GF-D8 (cell line): ENCODE data around the gene PRKCQ.

Source experiments
- DNase-seq: peaks from one replicate; lab custom pipeline; 2025; lab: John Stamatoyannopoulos, UW

PRKCQ gene

DNA sequence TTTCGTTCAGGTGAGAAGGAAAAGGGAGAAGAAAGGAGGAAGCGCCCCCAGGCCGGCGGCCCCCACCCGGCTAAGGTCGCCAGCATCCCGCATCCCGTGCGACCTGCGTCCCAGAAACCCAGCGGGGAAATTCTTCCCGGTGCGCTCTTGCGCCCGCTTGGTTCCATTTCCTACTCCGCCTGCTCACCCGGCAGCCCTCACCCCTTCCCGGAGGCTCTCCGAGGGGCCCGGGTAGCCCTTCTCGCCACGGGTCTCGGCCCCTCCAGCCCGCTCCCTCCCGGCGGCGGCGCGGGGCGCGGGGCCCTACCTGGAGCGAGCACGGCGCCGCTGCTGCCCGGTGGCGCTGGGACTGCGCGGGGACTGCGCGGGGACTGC lies at the start of gene PRKCQ:
TSS of gene PRKCQ (minus strand) at position 373 of the 375 bp plus-strand sequence. CDS start 65,141 bp downstream, outside the sequence.
- no peak for DNase-seq

DNA sequence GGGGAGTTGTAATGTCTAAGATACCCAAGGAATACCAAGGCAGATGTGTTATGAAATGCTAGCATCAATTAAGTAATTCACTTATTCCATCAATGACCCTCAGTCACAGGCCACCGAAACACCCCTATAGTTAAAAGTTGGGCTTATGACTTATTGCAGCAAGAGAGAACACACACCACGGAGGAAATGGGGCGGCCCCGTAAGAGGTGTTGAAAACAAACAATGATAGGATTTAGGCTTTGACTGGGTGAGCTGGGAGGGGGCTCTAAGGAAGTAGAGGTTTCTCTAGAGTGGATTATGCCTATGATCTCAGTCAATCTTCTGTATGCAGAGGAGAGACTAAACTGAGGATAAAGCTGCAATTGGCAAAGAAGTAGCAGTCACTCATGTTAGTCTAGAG lies 45.4 kb upstream of the PRKCQ start:
- no peak for DNase-seq

GRCh38 chr10:6624392-6624791 lies 44.3 kb upstream of the PRKCQ start:
- DNase-seq, result no peak

DNA sequence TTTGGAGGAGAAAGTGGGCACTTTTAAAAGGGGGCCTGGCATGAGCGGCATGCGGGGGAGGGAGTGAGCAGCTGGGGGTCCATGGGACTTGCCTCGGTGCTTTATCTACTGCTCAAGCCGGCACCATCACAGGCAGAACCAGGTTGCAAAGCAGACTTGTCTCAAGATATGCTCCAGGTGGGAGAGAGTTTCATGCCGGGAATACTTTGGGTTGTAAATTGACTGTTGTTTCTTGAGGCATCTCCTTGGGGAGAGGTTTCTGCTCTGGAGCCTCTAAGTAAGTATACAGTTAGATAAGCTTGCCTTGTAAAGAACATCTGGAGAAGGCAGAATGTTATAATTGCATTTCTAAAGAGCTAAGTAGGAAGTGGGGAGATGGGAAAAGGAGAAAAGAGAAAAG lies 42.8 kb upstream of the PRKCQ start:
- no peak for DNase-seq

DNA sequence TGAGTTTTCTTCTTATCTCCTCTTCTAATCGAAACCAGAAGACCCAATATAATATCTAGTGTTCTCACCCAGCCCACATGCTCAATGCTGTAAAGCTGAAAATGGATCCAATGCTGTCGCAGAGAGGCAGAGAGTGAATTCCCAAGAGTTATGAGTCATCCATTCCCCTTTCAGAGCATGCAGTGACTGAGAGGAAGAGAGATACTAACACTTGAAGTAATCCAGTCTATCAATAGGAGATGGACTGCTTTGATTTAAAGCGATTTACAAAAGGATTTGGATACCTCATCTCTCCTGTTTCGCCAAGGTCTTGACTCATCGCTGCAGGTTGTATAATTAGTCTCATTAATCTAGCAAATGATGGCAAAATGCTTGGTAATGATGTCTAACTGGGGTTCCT lies 41.5 kb upstream of the PRKCQ start:
- no peak for DNase-seq

GRCh38 chr10:6619660-6620059 lies 39.6 kb upstream of the PRKCQ start:
- no peak for DNase-seq

DNA sequence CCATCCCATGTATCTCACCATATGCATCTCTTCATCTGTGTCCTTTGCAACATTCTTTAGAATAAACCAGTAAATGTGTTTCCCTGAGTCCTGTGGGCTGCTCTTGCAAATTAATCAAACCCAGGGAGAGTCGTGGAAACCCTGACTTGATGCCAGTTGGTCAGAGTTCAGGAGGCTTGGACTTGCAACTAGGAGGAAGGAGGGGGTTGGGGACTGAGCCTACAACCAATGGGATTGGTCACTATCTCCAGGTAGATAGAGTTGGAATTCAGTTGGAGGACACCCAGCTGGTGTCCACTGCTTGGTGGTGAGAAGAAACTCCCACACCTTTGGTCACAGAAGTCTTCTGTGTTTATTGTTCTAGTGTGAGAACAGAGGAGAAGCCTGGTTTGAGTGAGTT lies 38.3 kb upstream of the PRKCQ start:
- DNase-seq, result no peak

- DNase-seq, result no peak
These were observed 37.4 kb upstream of the PRKCQ start for GRCh38 chr10:6617309-6618076.

DNA sequence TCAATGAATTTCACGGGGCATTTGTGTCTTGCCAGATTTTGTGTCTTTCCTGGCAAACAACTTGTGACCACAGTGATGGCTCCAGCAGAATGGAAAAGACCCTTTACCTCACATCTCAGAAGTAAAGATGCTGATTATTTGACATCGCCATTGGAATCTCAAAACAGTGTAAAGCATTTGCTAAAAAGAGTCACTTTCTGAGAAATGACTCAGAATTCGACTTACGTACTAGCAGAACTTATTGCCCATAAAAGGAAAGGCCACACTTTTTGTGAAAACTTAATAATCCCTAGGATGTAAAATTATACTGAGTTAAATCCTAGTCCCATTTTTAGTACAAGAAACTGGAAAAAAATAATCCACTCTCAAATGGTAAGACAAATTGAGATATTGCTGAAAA lies 35.9 kb upstream of the PRKCQ start:
- DNase-seq, result no peak

DNA sequence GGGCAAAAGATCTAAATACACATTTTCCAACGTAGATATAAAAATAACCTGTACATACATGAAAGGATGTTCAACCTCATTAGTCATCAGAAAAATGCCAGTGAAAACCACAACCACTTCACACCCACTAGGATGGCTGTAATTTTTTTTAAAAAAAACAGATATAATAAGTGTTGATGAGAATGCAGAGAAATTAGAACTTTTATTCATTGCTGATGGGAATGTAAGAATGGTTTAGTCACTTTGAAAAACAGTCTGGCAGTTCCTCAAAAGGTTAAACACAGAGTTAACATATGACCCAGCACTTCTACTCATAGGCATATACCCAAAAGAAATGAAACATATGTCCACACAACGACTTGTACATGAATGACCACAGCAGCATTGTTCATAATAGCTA lies 32.3 kb upstream of the PRKCQ start:
- DNase-seq, result no peak

DNA sequence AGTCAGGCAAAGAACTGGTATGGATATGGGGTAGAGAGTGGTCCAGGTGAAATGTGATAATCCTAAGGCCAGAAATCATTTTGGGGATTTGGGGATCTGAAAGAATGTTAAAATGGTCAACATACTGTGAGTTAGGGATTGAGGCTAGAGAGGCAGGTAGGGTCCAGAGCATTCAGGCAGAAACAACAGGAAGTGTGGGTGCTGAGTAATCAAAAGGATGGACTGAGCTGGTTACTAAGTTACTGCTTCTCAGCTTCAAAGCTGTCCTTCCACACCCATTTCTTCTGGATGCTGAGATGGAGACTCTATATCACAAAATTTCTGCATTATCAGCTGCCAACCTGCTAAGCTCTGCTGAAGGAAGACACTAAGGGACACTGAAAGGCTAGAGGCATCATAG lies 30.6 kb upstream of the PRKCQ start:
- DNase-seq, result no peak

GRCh38 chr10:6609625-6610024 lies 29.5 kb upstream of the PRKCQ start:
- DNase-seq, result no peak

DNA sequence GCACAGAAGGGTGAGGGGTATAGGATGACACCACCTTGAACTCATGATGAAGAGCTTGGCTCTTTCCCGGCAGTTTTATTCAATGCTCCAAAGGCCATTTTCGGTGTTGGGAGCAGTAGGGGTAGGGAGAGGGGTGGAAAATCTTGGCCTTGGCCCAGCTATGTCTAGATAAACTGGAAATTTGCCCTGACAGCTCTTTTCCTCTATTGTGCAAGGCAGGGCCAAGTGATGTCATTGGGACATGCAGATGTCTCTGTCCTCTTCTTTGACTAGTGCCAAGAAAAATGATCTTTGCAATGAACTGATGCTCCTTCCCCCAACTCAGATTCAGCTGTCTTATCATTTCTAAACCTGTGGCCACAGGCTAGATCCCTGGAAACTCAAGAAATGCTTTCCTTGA lies 27.7 kb upstream of the PRKCQ start:
- no peak for DNase-seq

DNA sequence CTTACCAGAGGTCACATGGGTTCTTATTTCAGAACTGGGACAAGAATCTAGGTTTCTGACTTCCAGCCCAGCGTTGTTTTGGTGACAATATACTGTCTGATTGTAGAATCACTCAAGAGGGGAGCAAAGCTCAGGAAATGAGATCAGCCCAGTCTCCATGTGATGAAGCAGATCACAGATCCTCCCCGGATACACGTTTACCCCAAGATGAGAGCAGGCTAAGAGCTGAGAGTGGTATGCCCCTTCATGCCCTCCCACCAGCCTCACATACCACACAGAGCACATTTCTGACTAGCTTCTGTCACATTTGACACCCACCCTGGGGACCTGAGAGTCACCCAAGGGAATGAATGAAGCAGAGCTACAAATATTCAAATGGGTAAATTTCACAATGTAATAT lies 27.1 kb upstream of the PRKCQ start:
- DNase-seq, result no peak

DNA sequence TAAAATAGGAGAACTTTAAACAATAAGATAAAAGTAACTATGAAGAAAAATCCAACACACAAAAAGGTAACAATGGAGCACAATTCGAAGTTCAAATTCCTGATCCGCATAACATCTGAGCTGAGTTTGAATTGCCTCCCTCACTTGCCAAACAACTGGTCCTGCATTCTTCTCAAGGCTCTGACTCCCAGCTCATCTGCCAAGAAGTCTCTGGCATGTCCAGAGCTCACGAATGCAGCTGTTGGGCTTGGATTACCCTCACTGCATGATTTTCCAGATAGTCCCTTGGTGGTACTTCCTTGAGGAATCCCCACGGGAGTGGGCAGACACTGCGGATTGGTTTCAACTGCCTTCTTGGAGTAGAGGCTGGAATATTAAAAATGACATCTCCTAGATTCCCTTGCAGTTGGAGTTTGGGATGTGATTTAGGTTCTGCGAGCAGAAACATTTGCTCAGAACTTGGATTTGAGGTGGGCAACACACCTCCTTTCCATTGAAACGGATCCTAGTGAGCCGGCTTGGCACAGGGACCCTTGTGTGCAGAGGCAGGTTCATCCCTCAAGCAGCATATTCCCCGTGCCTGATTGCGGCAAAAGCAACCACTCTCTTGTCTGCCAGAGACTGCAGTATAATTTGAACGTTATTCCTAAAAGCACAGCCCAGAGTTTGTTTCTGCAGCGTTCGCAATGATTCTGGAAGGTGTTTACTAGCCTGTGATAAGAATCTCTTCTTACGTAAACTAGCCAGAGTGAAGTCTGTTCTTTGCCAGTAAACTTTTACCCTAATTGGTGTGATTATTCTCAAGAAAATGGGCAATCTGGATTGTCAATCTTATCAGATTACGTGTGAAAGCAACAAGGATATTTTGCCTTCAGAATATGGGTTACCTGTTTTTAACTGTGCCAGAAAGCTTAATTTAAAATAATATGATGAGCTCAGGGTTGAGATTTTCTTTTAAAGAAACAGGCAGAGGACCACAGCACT lies 23.4 kb upstream of the PRKCQ start:
- DNase-seq, result no peak

- DNase-seq, result no peak
These were observed 22.6 kb upstream of the PRKCQ start for GRCh38 chr10:6602700-6603084.

DNA sequence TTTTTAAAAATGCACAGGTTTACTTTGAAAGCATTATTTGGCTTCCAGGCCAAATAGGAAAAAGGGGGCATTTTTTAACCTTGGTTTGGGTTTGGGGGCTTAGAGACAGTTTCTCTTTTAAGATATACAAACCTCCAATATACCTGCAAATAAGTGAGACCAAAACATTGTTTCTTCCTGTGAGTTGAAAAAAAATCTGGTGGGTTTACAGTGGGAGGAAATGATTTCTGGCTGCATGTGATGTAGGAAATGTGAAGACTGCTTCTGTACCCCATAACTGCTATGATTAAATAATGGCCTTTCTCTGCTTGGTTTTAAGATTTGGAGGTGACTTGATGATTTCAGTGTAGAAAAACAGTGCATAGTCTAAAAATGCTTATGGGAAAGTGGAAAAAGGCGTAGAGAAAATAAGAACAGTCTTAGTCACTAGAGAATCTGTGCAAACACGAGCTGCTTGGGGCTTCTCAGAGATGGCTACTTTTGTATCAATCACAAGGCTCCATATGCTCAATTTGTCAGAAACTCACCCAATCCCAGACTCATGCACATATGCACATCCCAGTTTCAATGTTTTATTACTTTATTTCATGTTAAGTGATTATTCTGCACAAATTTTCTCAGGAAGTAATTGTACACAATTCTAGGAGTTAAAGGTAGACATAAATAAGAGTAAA lies 22.1 kb upstream of the PRKCQ start:
- DNase-seq, result no peak

DNA sequence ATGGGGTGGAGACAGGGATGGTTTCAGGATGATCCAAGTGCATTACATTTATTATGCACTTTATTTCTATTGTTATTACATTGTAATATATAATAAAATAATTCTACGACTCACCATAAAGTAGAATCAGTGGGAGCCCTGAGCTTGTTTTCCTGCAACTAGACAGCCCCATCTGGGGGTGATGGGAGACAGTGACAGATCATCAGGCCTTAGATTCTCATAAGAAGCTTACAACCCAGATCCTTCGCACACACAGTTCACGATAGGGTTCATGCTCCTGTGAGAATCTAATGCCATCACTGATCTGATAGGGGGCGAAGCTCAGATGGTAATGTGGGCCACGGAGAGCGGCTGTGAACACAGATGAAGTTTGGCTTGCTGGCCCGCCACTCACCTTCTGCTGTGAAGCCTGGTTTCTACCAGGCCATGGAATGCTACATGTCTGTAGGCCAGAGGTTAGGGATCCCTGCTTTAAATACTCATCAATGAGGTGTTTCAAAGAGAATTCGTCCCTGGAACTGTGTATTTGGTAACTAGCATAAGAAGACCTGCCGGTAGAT lies 21.2 kb upstream of the PRKCQ start:
- no peak for DNase-seq

GRCh38 chr10:6600224-6600987 lies 20.3 kb upstream of the PRKCQ start:
- DNase-seq, result no peak

GRCh38 chr10:6598679-6599078 lies 18.6 kb upstream of the PRKCQ start:
- no peak for DNase-seq

DNA sequence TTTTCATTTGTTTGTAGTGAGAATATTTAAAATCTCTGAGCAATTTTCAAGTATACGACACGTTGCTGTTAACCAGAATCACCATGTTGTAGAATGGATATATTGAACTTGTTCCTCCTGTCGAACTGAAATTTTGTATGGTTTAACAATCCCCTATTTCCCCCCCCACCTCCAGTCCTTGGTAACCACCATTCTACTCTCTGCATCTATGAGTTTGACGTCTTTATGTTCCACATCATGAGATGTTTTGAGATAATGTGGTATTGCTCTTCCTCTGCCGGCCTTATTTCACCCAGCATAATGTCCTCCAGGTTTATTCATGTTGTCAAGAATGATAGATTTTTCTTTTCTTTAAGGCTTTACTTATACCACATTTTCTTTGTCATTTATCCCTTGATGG lies 17.4 kb upstream of the PRKCQ start:
- no peak for DNase-seq

DNA sequence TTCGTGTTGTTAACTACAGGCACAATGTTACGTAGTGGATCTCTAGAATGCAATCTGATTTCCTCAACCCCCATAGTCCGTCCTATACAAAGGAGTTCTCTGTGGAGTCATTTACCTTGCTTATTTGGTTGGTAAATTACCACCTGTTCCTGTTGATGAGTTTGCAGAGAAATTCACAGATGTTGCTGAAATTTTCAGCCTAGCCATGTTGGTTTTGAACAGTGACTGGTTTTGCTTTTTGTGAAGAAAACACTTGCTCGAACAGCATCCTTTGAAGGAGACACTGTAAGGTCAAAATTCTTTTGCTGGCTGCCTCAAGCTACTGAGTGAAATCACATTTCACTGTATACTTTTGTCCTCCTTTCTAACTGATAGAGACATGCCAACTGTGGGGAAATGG lies 15.4 kb upstream of the PRKCQ start:
- no peak for DNase-seq
